HepG2 (cell line): Measurements from ENCODE around the gene TSPAN11.

ENCODE experiments used
- ATF3 ChIP-seq: sonication (generic); formaldehyde crosslinking; IDR thresholded peaks from 2 replicates; pipeline ENCODE4 v1.4.0; 2020; ENCODE audit warnings: missing genetic modification reagents
- CTCF ChIP-seq: sonication (generic); formaldehyde crosslinking; IDR thresholded peaks from 2 replicates; pipeline ENCODE4 v1.5.0; 2020; ENCODE audit warnings: mild to moderate bottlenecking, missing genetic modification reagents, moderate library complexity
- ELF1 ChIP-seq: sonication (generic); formaldehyde crosslinking; IDR thresholded peaks from 2 replicates; pipeline ENCODE4 v1.4.0; 2020; ENCODE audit warnings: missing genetic modification reagents
- GTF2F1 ChIP-seq: fragments of 150-350 bp; IDR thresholded peaks from 2 replicates; pipeline ENCODE4 v1.6.1; 2014; ENCODE audit warnings: low read length
- HMGXB4 ChIP-seq, 2 experiments: sonication (generic) in 1 of 2; formaldehyde crosslinking in 1 of 2; IDR thresholded peaks; 2 replicates each; pipeline versions ENCODE4 v1.4.0 to v1.6.1; 2018 to 2020; ENCODE audit warnings: missing genetic modification reagents in 2 of 2, borderline replicate concordance in 1 of 2, low read depth in 1 of 2, mild to moderate bottlenecking in 1 of 2, missing biosample characterization in 1 of 2
- HNRNPL ChIP-seq: fragments of 200-400 bp; formaldehyde crosslinking; IDR thresholded peaks from 2 replicates; pipeline ENCODE4 v1.6.1; 2017; ENCODE audit warnings: mild to moderate bottlenecking, low read depth, low read length
- MLX ChIP-seq: IDR thresholded peaks from 2 replicates; pipeline ENCODE4 v1.6.1; 2016
- MXI1 ChIP-seq: IDR thresholded peaks from 3 replicates; pipeline ENCODE4 v1.6.1; 2012; ENCODE audit warnings: low read depth, low read length, inconsistent platforms, borderline replicate concordance
- PLSCR1 ChIP-seq: sonication (generic); formaldehyde crosslinking; IDR thresholded peaks from 2 replicates; pipeline ENCODE4 v1.5.0; 2020; ENCODE audit warnings: missing genetic modification reagents, mild to moderate bottlenecking, borderline replicate concordance
- POLR2A ChIP-seq, 2 experiments: IDR thresholded peaks; 2 replicates each; pipeline ENCODE4 v1.6.1; 2011; ENCODE audit warnings: low read depth in 2 of 2, low read length in 2 of 2, mild to moderate bottlenecking in 1 of 2, moderate library complexity in 1 of 2; ENCODE audit not compliant: insufficient read depth in 1 of 2
- SP5 ChIP-seq: IDR thresholded peaks from 2 replicates; pipeline ENCODE4 v1.6.1; 2016; ENCODE audit warnings: low read depth, borderline replicate concordance
- ZNF510 ChIP-seq: sonication (generic); formaldehyde crosslinking; IDR thresholded peaks from 2 replicates; pipeline ENCODE4 v1.4.0; 2020; ENCODE audit warnings: low read depth, mild to moderate bottlenecking, missing genetic modification reagents
- ZNF570 ChIP-seq: sonication (generic); formaldehyde crosslinking; IDR thresholded peaks from 2 replicates; pipeline ENCODE4 v1.4.0; 2020; ENCODE audit warnings: mild to moderate bottlenecking, missing genetic modification reagents, borderline replicate concordance

- TF ChIP-seq ZNF510: no peak
- no peak for TF ChIP-seq MLX (CRISPR knock-in tag)
- no peak for TF ChIP-seq ELF1 (CRISPR knock-in tag)
- no peak for TF ChIP-seq HMGXB4 (CRISPR knock-in tag; IDR thresholded peaks at IDR 0.05; ENCODE audit: borderline replicate concordance in 1 of 2, low read depth in 1 of 2)
- no peak for TF ChIP-seq HNRNPL
- TF ChIP-seq MXI1: no peak
- no peak for TF ChIP-seq ATF3
- no peak for TF ChIP-seq CTCF
- TF ChIP-seq GTF2F1: no peak
- no peak for TF ChIP-seq ZNF570 (CRISPR knock-in tag)
- TF ChIP-seq PLSCR1 (CRISPR knock-in tag): no peak
- no peak for TF ChIP-seq POLR2A (IDR thresholded peaks at IDR 0.05; ENCODE audit: insufficient read depth in 1 of 2, low read depth in 2 of 2, low read length in 2 of 2)
- TF ChIP-seq SP5 (CRISPR knock-in tag): no peak
These were observed 114.6 kb downstream of the TSPAN11 start for GRCh38 chr12:31041033-31041564.
